SK-N-SH (cell line): ENCODE data around the gene PLVAP. TPM values are rescaled to one million over a fixed set of nuclear protein-coding genes. Genes with fewer than 3 reads are reported as not detected.

Experiments used
- CTCF ChIA-PET: fragments of 300-600, 350-600 bp; formaldehyde crosslinking; extraction: SDS; loops from one replicate; lab custom pipeline; 2021; lab: Yijun Ruan, JAX
- POLR2A ChIA-PET: fragments of 350-600 bp; sonication (Branson Sonifier 250); formaldehyde crosslinking; extraction: SDS; loops from one replicate; lab custom pipeline; 2020; ENCODE audit warnings: antibody characterized with exemption, inconsistent platforms; lab: Yijun Ruan, JAX
- DNase-seq: peaks from one replicate; pipeline ENCODE4 v3.0.0; 2012
- H2AFZ ChIP-seq: fragments of 200-600 bp; sonication (generic); 2 replicates; pipeline ENCODE4 v1.8.1; 2016; ENCODE audit warnings: antibody characterized with exemption, mild to moderate bottlenecking, low read depth
- H3F3A ChIP-seq: fragments of 200-600 bp; sonication (generic); replicated peaks from 2 replicates; pipeline ENCODE3; 2016; ENCODE audit warnings: antibody characterized with exemption, mild to moderate bottlenecking; ENCODE audit not compliant: insufficient read depth
- H3K27ac ChIP-seq, 2 experiments: fragments of 200-500 bp in 1 of 2; fragments of 200-600 bp in 1 of 2; sonication (Bioruptor generic) in 1 of 2; sonication (generic), shearing (Covaris generic) in 1 of 2; 2 replicates each; pipeline versions ENCODE4 v1.5.1 to v1.6.1; 2014 to 2016; ENCODE audit warnings: low read depth in 2 of 2, inconsistent platforms in 1 of 2, low read length in 1 of 2, mild to moderate bottlenecking in 1 of 2, mixed read lengths in 1 of 2
- H3K27me3 ChIP-seq: fragments of 200-600 bp; sonication (generic), shearing (Covaris generic); 2 replicates; pipeline ENCODE4 v1.6.1; 2016; ENCODE audit warnings: mixed run types; ENCODE audit not compliant: insufficient read depth
- H3K36me3 ChIP-seq, 2 experiments: fragments of 200-500 bp in 1 of 2; fragments of 200-600 bp in 1 of 2; sonication (Bioruptor generic) in 1 of 2; sonication (generic) in 1 of 2; replicated peaks in 1 of 2; 2 replicates each; pipeline versions ENCODE3 to v1.5.1; 2014 to 2016; ENCODE audit warnings: low read length in 1 of 2, mild to moderate bottlenecking in 1 of 2; ENCODE audit not compliant: insufficient read depth in 2 of 2, control insufficient read depth in 1 of 2
- H3K4me1 ChIP-seq, 2 experiments: fragments of 200-500 bp in 1 of 2; fragments of 200-600 bp in 1 of 2; sonication (Bioruptor generic) in 1 of 2; sonication (generic), shearing (Covaris generic) in 1 of 2; 2 replicates each; pipeline versions ENCODE4 v1.5.1 to v1.6.1; 2014 to 2016; ENCODE audit warnings: low read depth in 1 of 2, low read length in 1 of 2, mixed run types in 1 of 2; ENCODE audit not compliant: insufficient read depth in 2 of 2, control insufficient read depth in 1 of 2
- H3K4me2 ChIP-seq: fragments of 200-600 bp; sonication (generic), shearing (Covaris generic); 2 replicates; pipeline ENCODE4 v1.6.1; 2017; ENCODE audit warnings: mixed run types
- H3K4me3 ChIP-seq, 2 experiments: fragments of 200-500 bp in 1 of 2; fragments of 200-600 bp in 1 of 2; sonication (Bioruptor generic) in 1 of 2; sonication (generic), shearing (Covaris generic) in 1 of 2; 2 replicates each; pipeline versions ENCODE4 v1.5.1 to v1.8.1; 2014 to 2016; ENCODE audit warnings: low read depth in 2 of 2, inconsistent platforms in 1 of 2, low read length in 1 of 2, mild to moderate bottlenecking in 1 of 2, mixed read lengths in 1 of 2, moderate library complexity in 1 of 2
- H3K79me2 ChIP-seq: fragments of 200-600 bp; sonication (generic); 2 replicates; pipeline ENCODE4 v1.8.1; 2017; ENCODE audit warnings: mild to moderate bottlenecking; ENCODE audit not compliant: insufficient read depth
- H3K9ac ChIP-seq: fragments of 200-600 bp; sonication (generic); 2 replicates; pipeline ENCODE4 v1.6.1; 2017; ENCODE audit warnings: mixed run types
- H3K9me2 ChIP-seq: fragments of 200-600 bp; sonication (generic); 2 replicates; pipeline ENCODE4 v1.6.1; 2017; ENCODE audit warnings: mixed run types
- H3K9me3 ChIP-seq: fragments of 200-600 bp; sonication (generic); 2 replicates; pipeline ENCODE4 v1.6.1; 2017; ENCODE audit warnings: mixed run types, mild to moderate bottlenecking, moderate library complexity
- H4K20me1 ChIP-seq: fragments of 200-600 bp; sonication (generic); 2 replicates; pipeline ENCODE4 v1.6.1; 2017; ENCODE audit warnings: mild to moderate bottlenecking, mixed run types; ENCODE audit not compliant: insufficient read depth
- CHD2 ChIP-seq: fragments of 150-350 bp; IDR thresholded peaks from 2 replicates; pipeline ENCODE4 v1.6.1; 2018; ENCODE audit warnings: low read length; ENCODE audit not compliant: partially characterized antibody
- GABPA ChIP-seq: IDR thresholded peaks from 2 replicates; pipeline ENCODE4 v1.4.0; 2012; ENCODE audit warnings: low read depth, mild to moderate bottlenecking
- GATA2 ChIP-seq: sonication (generic); formaldehyde crosslinking; IDR thresholded peaks from 2 replicates; pipeline ENCODE4 v1.5.0; 2020; ENCODE audit warnings: mild to moderate bottlenecking, missing genetic modification reagents
- NFIC ChIP-seq: IDR thresholded peaks from 2 replicates; pipeline ENCODE4 v1.4.0; 2012; ENCODE audit warnings: borderline replicate concordance
- NRF1 ChIP-seq: IDR thresholded peaks from 2 replicates; pipeline ENCODE4 v1.6.1; 2012; ENCODE audit warnings: low read depth, mild to moderate bottlenecking, low read length
- TEAD4 ChIP-seq: IDR thresholded peaks from 2 replicates; pipeline ENCODE4 v1.4.0; 2012; ENCODE audit warnings: mild to moderate bottlenecking, borderline replicate concordance; ENCODE audit not compliant: insufficient read depth
- ZBTB33 ChIP-seq: IDR thresholded peaks from 2 replicates; pipeline ENCODE4 v1.4.0; 2012; ENCODE audit warnings: low read depth, borderline replicate concordance
- WGBS: methylation state at CpG from one replicate; pipeline ENCODE4 v1.1.6; 2017; ENCODE audit warnings: low lambda C conversion rate; 5-methylcytosine and 5-hydroxymethylcytosine counted together
- polyA plus RNA-seq, 3 experiments: library from polyadenylated mRNA; depleted of rRNA; stranded (reverse); fragments of >200 nt; gene quantifications; 2 replicates each; pipeline ENCODE4 v1.2.3, GENCODE V29; 2012
- TF ChIP-seq, protein P1 (sequence below): IDR thresholded peaks from 2 replicates; pipeline ENCODE4 v1.6.1; 2012; ENCODE audit warnings: mild to moderate bottlenecking, low read depth, low read length, moderate library complexity
- TF ChIP-seq, protein P2 (sequence below): IDR thresholded peaks from 2 replicates; pipeline ENCODE4 v1.4.0; 2012; ENCODE audit warnings: low read depth, borderline replicate concordance

PLVAP gene
- polyA plus RNA-seq, 1 of the 3 experiments (the other 2 are of a cell fraction): not detected

GRCh38 chr19:17423429-17424208 is 46.5 kb upstream of the PLVAP start (continued):
- TF ChIP-seq ZBTB33: no peak
- no peak for TF ChIP-seq TEAD4
- TF ChIP-seq, protein P1, sequence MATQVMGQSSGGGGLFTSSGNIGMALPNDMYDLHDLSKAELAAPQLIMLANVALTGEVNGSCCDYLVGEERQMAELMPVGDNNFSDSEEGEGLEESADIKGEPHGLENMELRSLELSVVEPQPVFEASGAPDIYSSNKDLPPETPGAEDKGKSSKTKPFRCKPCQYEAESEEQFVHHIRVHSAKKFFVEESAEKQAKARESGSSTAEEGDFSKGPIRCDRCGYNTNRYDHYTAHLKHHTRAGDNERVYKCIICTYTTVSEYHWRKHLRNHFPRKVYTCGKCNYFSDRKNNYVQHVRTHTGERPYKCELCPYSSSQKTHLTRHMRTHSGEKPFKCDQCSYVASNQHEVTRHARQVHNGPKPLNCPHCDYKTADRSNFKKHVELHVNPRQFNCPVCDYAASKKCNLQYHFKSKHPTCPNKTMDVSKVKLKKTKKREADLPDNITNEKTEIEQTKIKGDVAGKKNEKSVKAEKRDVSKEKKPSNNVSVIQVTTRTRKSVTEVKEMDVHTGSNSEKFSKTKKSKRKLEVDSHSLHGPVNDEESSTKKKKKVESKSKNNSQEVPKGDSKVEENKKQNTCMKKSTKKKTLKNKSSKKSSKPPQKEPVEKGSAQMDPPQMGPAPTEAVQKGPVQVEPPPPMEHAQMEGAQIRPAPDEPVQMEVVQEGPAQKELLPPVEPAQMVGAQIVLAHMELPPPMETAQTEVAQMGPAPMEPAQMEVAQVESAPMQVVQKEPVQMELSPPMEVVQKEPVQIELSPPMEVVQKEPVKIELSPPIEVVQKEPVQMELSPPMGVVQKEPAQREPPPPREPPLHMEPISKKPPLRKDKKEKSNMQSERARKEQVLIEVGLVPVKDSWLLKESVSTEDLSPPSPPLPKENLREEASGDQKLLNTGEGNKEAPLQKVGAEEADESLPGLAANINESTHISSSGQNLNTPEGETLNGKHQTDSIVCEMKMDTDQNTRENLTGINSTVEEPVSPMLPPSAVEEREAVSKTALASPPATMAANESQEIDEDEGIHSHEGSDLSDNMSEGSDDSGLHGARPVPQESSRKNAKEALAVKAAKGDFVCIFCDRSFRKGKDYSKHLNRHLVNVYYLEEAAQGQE: no peak
- no peak for TF ChIP-seq CHD2
- TF ChIP-seq NFIC: no peak

GRCh38 chr19:17421942-17422341 is 44.8 kb upstream of the PLVAP start:
- ChIA-PET POLR2A (no interaction called here), CTCF (interaction anchor here (0.9 to 1.2 kb wide), 2 partner anchors 23 to 27 kb away, joined by 3 read pairs; no protein-coding TSS in a partner anchor)
- no peak overlapping the region for H2AFZ ChIP-seq
- 91% methylated on average over 4 of the region's 4 CpGs for WGBS
- H3K27me3 ChIP-seq: no peaks in the 10 kb centered on the region
- peaks cover 0 to 8% of the 10 kb centered on the region in 2 experiments; a peak in 1 of 4 replicates for H3K4me1 ChIP-seq
- DNase-seq: no peak
- H3K36me3 ChIP-seq: peaks cover 3 to 7% of the 10 kb centered on the region in 2 experiments
- H3K9me3 ChIP-seq: no peaks in the 10 kb centered on the region
- no peak overlapping the region for H3K27ac ChIP-seq
- H3F3A ChIP-seq: peaks cover 11% of the 10 kb centered on the region
- H3K4me3 ChIP-seq: no peak overlapping the region
- H3K79me2 ChIP-seq: no peaks in the 10 kb centered on the region
- no peak overlapping the region for H3K9ac ChIP-seq
- H4K20me1 ChIP-seq: no peaks in the 10 kb centered on the region
- TF ChIP-seq, protein P2, sequence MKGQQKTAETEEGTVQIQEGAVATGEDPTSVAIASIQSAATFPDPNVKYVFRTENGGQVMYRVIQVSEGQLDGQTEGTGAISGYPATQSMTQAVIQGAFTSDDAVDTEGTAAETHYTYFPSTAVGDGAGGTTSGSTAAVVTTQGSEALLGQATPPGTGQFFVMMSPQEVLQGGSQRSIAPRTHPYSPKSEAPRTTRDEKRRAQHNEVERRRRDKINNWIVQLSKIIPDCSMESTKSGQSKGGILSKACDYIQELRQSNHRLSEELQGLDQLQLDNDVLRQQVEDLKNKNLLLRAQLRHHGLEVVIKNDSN: no peak
- TF ChIP-seq GATA2 (CRISPR knock-in tag) (no peak), GABPA (no peak), NRF1 (no peak)
- TF ChIP-seq, all 33 proteins: peak for 0
- Histone ChIP-seq H3K9me2 (no peaks in the 10 kb centered on the region), H3K4me2 (no peak overlapping the region)
